ENCODE data around the gene SNX21. TPM values are rescaled to one million over a fixed set of nuclear protein-coding genes. Genes with fewer than 3 reads are reported as not detected.
"Not testable (repeated sequence)": the region's sequence is repeated elsewhere in the genome, so short reads cannot be mapped to it uniquely, and the experiment has no call there.

The SNX21 gene, protein sequence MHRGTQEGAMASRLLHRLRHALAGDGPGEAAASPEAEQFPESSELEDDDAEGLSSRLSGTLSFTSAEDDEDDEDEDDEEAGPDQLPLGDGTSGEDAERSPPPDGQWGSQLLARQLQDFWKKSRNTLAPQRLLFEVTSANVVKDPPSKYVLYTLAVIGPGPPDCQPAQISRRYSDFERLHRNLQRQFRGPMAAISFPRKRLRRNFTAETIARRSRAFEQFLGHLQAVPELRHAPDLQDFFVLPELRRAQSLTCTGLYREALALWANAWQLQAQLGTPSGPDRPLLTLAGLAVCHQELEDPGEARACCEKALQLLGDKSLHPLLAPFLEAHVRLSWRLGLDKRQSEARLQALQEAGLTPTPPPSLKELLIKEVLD
- 26.6 TPM for total RNA-seq

DNA sequence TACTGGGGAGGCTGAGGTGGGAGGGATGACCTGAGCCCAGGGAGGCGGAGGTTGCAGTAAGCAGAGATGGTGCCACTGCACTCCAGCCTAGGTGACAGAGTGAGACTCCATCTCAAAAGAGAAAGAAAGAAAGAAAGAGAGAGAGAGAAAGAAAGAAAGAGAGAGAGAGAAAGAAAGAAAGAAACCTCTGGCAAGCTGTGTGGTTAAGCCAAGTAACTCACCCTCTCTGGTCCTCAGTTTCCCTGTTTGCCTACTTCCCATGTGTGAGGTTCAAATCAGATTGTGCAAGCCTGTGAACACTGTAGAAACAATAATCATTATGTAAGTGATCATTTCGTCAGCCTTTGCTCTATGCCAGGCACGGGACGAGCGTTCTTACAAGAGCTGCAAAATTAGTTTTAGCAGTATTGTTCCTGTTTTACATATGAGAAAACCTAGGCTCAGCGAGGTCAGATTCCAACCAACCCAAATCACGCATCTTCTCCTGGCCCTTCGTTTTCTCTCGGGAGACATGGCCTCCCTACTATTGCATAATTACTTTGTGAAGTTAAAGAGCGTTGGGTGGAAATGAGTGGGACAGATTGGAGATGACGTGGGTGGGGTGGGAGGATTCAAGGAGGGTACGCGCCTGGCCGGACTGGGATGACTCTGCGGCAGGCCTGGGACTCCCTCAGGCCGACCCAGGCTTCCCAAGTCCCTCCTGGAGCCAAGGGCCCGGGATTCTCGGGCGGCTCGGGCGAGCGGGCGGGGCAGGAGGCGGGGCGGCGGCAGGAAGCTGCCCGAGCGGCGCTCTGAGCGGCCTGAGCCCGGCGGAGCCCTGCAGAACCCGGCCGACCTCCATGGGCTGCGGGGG, at the start of gene SNX21:
SNX21 (plus strand) TSS at position 770 of the 853 bp plus-strand sequence. CDS start 121 bp downstream, outside the sequence.
- no peaks in the 10 kb centered on the region for H3K27me3 ChIP-seq (ENCODE audit: control insufficient read depth in 3 of 3, insufficient read depth in 3 of 3, low read length in 3 of 3)

DNA sequence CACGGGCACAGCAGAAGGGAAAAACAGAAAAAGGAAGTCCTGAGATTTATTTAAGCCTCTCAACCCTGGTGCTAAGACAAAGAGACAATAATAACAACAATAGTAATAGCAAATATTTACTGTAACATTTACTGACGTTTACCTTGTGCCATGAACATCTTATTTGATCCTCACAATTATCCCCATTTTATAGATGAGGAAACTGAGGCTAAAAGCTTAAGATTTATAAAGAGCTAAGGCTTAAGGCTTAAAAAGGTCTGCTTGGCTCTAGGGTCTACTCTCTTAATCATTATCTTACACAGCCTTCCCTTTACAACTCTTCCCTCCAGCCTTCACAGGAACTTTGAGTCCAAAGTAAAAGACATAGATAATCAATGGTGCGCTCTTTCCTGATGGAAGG, 45.2 kb upstream of the SNX21 start:
- Histone ChIP-seq H3K27ac (ENCODE audit: low read depth, low read length) (no peak overlapping the region), H3K27me3 (ENCODE audit: control insufficient read depth in 3 of 3, insufficient read depth in 3 of 3, low read length in 3 of 3) (no peaks in the 10 kb centered on the region), H3K9ac (ENCODE audit: low read depth in 1 of 3, low read length in 3 of 3) (no peak overlapping the region), H3K4me3 (ENCODE audit: low read length in 3 of 3) (no peak overlapping the region), H3K4me1 (ENCODE audit: control insufficient read depth in 3 of 3, insufficient read depth in 3 of 3, low read length in 3 of 3) (peaks cover 10 to 15% (median 13%) of the 10 kb centered on the region in 3 donors), H3K36me3 (ENCODE audit: control insufficient read depth in 3 of 3, insufficient read depth in 3 of 3, low read length in 3 of 3) (peaks cover 0 to 5% (median 0%) of the 10 kb centered on the region in 3 donors), H3K9me3 (ENCODE audit: control insufficient read depth in 3 of 3, low read length in 3 of 3) (no peaks in the 10 kb centered on the region)

More for the DNA sequence above, at the start of gene SNX21:
- peak within 1 kb of the TSS; percentile 83 to 96 (median 85) for H3K9ac ChIP-seq (ENCODE audit: low read depth in 1 of 3, low read length in 3 of 3)
- H3K27ac ChIP-seq (ENCODE audit: low read depth, low read length), result peak within 1 kb of the TSS; percentile 90
- H3K4me1 ChIP-seq (ENCODE audit: control insufficient read depth in 3 of 3, insufficient read depth in 3 of 3, low read length in 3 of 3), result peaks cover 43 to 50% (median 45%) of the 10 kb centered on the region in 3 donors
- H3K9me3 ChIP-seq (ENCODE audit: control insufficient read depth in 3 of 3, low read length in 3 of 3), result no peaks in the 10 kb centered on the region
- H3K36me3 ChIP-seq (ENCODE audit: control insufficient read depth in 3 of 3, insufficient read depth in 3 of 3, low read length in 3 of 3), result peaks cover 3 to 10% (median 8%) of the 10 kb centered on the region in 3 donors
- H3K4me3 ChIP-seq (ENCODE audit: low read length in 3 of 3), result peak within 1 kb of the TSS; percentile 86 to 94 (median 86)

DNA sequence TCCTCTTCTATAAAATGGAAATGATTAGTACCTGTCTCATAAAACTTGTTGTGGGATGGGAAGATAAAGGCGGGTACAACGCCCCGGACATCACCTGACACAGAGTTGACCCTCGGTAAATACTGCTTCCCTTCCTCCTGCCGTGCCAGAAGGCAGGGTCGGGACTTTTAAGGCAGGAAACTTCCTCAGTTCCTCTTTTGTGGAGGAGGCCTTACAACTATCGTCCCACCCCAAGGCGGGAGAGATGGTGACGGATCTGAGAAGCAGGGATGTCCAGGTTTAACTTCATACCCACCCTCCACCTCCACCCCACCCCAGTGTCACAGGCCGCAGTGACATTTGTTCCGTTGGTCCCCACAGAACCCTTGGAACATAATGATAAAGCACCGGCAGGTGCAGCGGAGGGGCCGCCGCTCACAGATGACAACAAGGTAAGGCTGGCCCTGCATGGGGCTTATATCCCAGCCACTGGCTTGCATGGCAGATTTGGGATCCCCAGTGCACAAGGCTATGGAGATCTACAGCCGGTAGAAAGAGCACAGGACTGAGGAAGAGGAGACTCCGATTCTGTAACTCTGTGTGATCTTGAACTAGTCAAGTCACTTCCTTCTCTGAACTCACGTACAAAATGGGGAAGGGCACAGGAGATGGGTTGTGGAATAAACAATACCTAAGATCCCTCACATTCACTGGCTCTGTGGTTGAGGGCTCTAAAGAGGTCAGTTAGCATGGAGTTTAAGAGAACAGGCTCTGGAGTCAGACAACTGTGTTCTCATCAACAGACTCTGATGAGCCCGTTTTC, 41.1 kb upstream of the SNX21 start:
- Histone ChIP-seq H3K4me3 (ENCODE audit: low read length in 3 of 3) (peak overlapping the region; percentile 95 to 97 (median 95)), H3K36me3 (ENCODE audit: control insufficient read depth in 3 of 3, insufficient read depth in 3 of 3, low read length in 3 of 3) (peaks cover 17 to 25% (median 18%) of the 10 kb centered on the region in 3 donors), H3K27me3 (ENCODE audit: control insufficient read depth in 3 of 3, insufficient read depth in 3 of 3, low read length in 3 of 3) (no peaks in the 10 kb centered on the region), H3K9ac (ENCODE audit: low read depth in 1 of 3, low read length in 3 of 3) (peak overlapping the region; percentile 95 to 98 (median 98)), H3K9me3 (ENCODE audit: control insufficient read depth in 3 of 3, low read length in 3 of 3) (no peaks in the 10 kb centered on the region), H3K27ac (ENCODE audit: low read depth, low read length) (peak overlapping the region; percentile 98), H3K4me1 (ENCODE audit: control insufficient read depth in 3 of 3, insufficient read depth in 3 of 3, low read length in 3 of 3) (peaks cover 19 to 28% (median 23%) of the 10 kb centered on the region in 3 donors)

DNA sequence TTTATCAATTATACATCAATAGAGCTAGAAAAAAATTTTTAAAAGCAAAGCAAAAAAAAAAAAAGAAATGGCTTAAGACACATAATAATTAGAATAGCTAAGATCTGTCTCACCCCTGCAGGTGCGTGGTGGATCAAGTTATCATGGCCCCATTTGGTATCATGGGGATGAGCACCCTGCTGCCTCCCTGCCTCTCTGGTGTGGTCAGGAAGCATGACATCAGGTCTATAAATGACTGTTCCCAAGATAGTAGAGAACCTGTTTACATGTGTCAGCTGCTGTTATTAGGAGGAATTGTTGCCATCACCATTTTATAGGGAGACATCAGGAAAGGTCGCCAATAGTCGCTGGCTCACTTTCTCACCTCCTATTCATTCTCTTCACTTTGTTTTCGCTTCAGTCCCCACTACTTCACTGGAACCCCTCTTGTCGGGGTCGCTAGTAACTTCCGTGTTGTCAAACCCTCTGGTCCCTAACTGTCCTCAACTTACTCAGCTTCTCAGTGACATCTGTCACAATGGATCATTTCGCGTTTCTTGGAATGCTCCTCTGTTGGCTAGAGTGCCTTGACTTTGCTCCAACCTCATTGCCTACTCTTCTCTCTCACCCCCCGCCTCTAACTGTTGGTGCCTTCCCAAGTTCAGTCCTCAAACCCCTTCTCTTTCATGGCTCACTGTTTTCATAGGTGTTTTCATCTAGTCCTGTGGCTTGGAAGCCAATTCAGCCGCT, 37.1 kb upstream of the SNX21 start:
- Histone ChIP-seq H3K9me3 (ENCODE audit: control insufficient read depth in 3 of 3, low read length in 3 of 3) (no peaks in the 10 kb centered on the region), H3K9ac (ENCODE audit: low read depth in 1 of 3, low read length in 3 of 3) (peak overlapping the region; percentile 63 to 79 (median 63)), H3K4me1 (ENCODE audit: control insufficient read depth in 3 of 3, insufficient read depth in 3 of 3, low read length in 3 of 3) (peaks cover 26 to 40% (median 36%) of the 10 kb centered on the region in 3 donors), H3K27me3 (ENCODE audit: control insufficient read depth in 3 of 3, insufficient read depth in 3 of 3, low read length in 3 of 3) (no peaks in the 10 kb centered on the region), H3K27ac (ENCODE audit: low read depth, low read length) (peak overlapping the region; percentile 97), H3K4me3 (ENCODE audit: low read length in 3 of 3) (peak overlapping the region; percentile 17 to 45 (median 35)), H3K36me3 (ENCODE audit: control insufficient read depth in 3 of 3, insufficient read depth in 3 of 3, low read length in 3 of 3) (peaks cover 23 to 33% (median 25%) of the 10 kb centered on the region in 3 donors)

DNA sequence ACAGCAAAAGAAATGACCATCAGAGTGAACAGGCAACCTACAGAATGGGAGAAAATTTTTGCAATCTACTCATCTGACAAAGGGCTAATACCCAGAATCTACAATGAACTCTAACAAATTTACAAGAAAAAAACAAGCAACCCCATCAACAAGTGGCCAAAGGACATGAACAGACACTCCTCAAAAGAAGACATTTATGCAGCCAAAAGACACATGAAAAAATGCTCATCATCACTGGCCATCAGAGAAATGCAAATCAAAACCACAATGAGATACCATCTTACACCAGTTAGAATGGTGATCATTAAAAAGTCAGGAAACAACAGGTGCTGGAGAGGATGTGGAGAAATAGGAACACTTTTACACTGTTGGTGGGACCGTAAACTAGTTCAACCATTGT, 36.1 kb upstream of the SNX21 start:
- H3K4me3 ChIP-seq (ENCODE audit: low read length in 3 of 3); H3K9ac ChIP-seq (ENCODE audit: low read depth in 1 of 3, low read length in 3 of 3); H3K9me3 ChIP-seq (ENCODE audit: control insufficient read depth in 3 of 3, low read length in 3 of 3); H3K27me3 ChIP-seq (ENCODE audit: control insufficient read depth in 3 of 3, insufficient read depth in 3 of 3, low read length in 3 of 3): not testable (repeated sequence)
- H3K36me3 ChIP-seq (ENCODE audit: control insufficient read depth in 3 of 3, insufficient read depth in 3 of 3, low read length in 3 of 3), result peaks cover 33 to 44% (median 34%) of the 10 kb centered on the region in 3 donors
- peaks cover 22 to 36% (median 32%) of the 10 kb centered on the region in 3 donors for H3K4me1 ChIP-seq (ENCODE audit: control insufficient read depth in 3 of 3, insufficient read depth in 3 of 3, low read length in 3 of 3)
- peak overlapping the region; percentile 97 for H3K27ac ChIP-seq (ENCODE audit: low read depth, low read length)

DNA sequence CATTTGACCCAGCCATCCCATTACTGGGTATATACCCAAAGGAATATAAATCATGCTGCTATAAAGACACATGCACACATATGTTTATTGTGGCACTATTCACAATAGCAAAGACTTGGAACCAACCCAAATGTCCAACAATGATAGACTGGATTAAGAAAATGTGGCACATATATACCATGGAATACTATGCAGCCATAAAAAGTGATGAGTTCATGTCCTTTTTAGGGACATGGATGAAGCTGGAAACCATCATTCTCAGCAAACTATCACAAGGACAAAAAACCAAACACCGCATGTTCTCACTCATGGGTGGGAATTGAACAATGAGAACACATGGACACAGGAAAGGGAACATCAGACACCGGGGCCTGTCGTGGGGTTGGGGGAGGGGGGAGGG, 35.6 kb upstream of the SNX21 start:
- not testable (repeated sequence) for H3K27ac ChIP-seq (ENCODE audit: low read depth, low read length); H3K9ac ChIP-seq (ENCODE audit: low read depth in 1 of 3, low read length in 3 of 3); H3K27me3 ChIP-seq (ENCODE audit: control insufficient read depth in 3 of 3, insufficient read depth in 3 of 3, low read length in 3 of 3); H3K4me3 ChIP-seq (ENCODE audit: low read length in 3 of 3); H3K9me3 ChIP-seq (ENCODE audit: control insufficient read depth in 3 of 3, low read length in 3 of 3)
- H3K4me1 ChIP-seq (ENCODE audit: control insufficient read depth in 3 of 3, insufficient read depth in 3 of 3, low read length in 3 of 3), result peaks cover 18 to 31% (median 27%) of the 10 kb centered on the region in 3 donors
- H3K36me3 ChIP-seq (ENCODE audit: control insufficient read depth in 3 of 3, insufficient read depth in 3 of 3, low read length in 3 of 3), result peaks cover 36 to 44% (median 38%) of the 10 kb centered on the region in 3 donors

DNA sequence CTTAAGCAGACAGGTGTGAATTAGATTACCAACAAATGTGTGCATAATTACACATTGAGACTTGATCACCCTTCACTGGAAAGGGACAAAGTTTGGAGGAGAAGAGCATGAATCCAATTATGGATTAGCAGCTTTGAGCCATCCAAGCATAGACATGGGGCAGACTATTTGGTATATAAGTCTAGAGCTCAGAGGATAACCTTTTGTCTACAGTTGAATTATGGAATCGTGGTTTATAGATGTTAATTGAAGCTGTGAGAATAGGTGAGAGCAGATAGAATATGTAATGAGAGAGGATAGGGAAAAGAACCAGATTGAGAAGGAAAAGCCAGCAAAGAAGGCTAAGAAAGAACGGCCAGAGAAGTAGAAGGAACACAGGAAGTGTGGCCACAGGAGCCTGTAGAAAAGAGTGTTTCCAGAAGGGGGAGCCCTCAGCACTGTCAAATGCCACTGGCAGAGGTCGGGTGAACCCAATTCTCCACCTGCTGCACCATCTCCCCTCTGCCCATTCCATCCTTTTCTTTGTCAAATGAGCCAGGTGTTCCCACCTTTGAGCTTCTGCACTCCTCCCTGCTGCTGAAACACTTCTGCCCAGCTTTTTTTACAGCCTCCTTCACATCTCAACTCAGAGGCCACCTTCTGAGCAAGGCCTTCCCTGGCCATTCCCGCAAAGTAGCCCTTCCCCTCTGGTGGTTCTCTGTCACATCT, 34.5 kb upstream of the SNX21 start:
- H3K4me3 ChIP-seq (ENCODE audit: low read length in 3 of 3), result no peak overlapping the region
- H3K4me1 ChIP-seq (ENCODE audit: control insufficient read depth in 3 of 3, insufficient read depth in 3 of 3, low read length in 3 of 3), result peaks cover 16 to 29% (median 26%) of the 10 kb centered on the region in 3 donors
- peaks cover 43 to 51% (median 44%) of the 10 kb centered on the region in 3 donors for H3K36me3 ChIP-seq (ENCODE audit: control insufficient read depth in 3 of 3, insufficient read depth in 3 of 3, low read length in 3 of 3)
- H3K9me3 ChIP-seq (ENCODE audit: control insufficient read depth in 3 of 3, low read length in 3 of 3), result no peaks in the 10 kb centered on the region
- H3K27me3 ChIP-seq (ENCODE audit: control insufficient read depth in 3 of 3, insufficient read depth in 3 of 3, low read length in 3 of 3), result no peaks in the 10 kb centered on the region
- peak overlapping the region in 2 of 3 donors; percentile 34 to 47 for H3K9ac ChIP-seq (ENCODE audit: low read depth in 1 of 3, low read length in 3 of 3)
- H3K27ac ChIP-seq (ENCODE audit: low read depth, low read length), result peak overlapping the region; percentile 64

DNA sequence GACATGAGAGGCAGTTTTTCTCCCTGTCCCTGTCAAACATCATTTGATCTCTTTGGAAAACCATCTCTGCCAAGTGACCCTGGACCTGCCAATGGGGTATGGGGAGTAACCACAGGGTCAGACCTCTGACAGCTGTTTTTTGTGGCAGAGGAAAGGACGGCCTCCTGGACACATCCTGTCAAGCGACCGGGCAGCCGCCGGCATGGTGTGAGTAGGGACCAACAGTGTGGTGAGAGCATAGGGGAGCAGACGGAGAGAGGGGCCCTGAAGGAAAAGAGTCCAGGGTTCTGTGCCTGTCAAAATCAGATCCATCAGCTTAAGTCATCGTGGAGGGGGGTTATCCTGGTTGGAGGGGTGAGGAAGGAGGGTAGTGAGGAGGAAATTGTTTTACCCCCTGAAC, 31.7 kb upstream of the SNX21 start:
- peaks cover 52 to 58% (median 55%) of the 10 kb centered on the region in 3 donors for H3K36me3 ChIP-seq (ENCODE audit: control insufficient read depth in 3 of 3, insufficient read depth in 3 of 3, low read length in 3 of 3)

More for the DNA sequence above, 31.7 kb upstream of the SNX21 start:
- H3K27ac ChIP-seq (ENCODE audit: low read depth, low read length), result no peak overlapping the region
- no peaks in the 10 kb centered on the region for H3K9me3 ChIP-seq (ENCODE audit: control insufficient read depth in 3 of 3, low read length in 3 of 3)
- H3K4me1 ChIP-seq (ENCODE audit: control insufficient read depth in 3 of 3, insufficient read depth in 3 of 3, low read length in 3 of 3), result peaks cover 7 to 16% (median 15%) of the 10 kb centered on the region in 3 donors
- H3K4me3 ChIP-seq (ENCODE audit: low read length in 3 of 3), result no peak overlapping the region
- no peaks in the 10 kb centered on the region for H3K27me3 ChIP-seq (ENCODE audit: control insufficient read depth in 3 of 3, insufficient read depth in 3 of 3, low read length in 3 of 3)
- H3K9ac ChIP-seq (ENCODE audit: low read depth in 1 of 3, low read length in 3 of 3), result peak overlapping the region in 1 of 3 donors; percentile 8

Data from skeletal muscle tissue (tissue), 4 donors.